CD4-positive, alpha-beta T cell treated with Interleukin-17A for 4 hours (primary cell): ENCODE data around the gene AGRP.
"Not testable (repeated sequence)": the region's sequence is repeated elsewhere in the genome, so short reads cannot be mapped to it uniquely, and the experiment has no call there.

Source experiments
- DNase-seq: peaks from one replicate; pipeline ENCODE4 v3.0.0-alpha.2; 2020; ENCODE audit warnings: mixed read lengths

The AGRP gene

GRCh38 chr16:67483150-67483549 lies at the start of gene AGRP:
AGRP (minus strand) TSS chr16:67483547; CDS start chr16:67483398, 149 bp downstream.
- no peak for DNase-seq

GRCh38 chr16:67531247-67531646 lies 47.9 kb upstream of the AGRP start:
- no peak for DNase-seq

- DNase-seq, result peak; percentile 27
These were observed 46.9 kb upstream of the AGRP start for GRCh38 chr16:67530013-67530939.

- DNase-seq, result no peak
These were observed 46.2 kb upstream of the AGRP start for GRCh38 chr16:67529582-67530012.

DNA sequence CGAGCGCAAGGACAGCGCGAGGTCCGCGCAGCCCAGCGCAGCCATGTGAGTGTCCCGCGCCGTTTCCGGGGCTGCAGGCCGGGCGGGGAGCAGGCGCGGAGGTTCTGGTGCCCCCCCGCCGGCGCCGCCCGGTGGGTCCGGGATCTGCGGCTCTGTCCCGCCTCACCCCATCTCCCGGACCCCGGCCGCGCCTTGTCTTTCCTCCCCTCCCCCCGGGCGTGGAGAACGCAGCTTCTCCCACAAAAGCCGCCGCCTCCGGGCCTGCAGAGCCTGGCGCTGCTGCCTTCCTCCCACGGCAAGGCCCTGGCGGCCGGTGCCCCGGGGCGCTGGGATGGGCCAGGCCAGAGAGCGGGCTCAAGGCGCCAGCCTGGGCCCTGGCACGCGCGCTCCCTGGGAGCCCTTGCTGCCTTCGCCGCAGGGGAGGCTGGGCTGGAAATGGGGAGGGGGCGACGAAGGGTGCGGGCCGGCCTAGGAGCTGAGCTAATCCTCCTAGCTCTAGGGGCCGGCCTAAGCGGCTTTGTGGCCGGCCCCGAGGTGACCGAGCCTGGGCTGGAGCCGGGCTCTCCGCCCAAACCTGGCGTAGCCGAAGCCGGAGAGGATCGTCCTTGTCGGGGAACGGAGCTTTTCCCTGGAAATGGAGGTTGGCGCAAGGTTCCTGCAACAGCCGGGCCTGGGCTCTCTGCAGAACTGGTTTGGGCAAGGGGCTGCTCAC lies 45.7 kb upstream of the AGRP start:
- peak; percentile 48 for DNase-seq

- peak; percentile 75 for DNase-seq
These were observed 45.0 kb upstream of the AGRP start, which contains the start of gene RIPOR1 for GRCh38 chr16:67528222-67528869. RIPOR1 (plus strand) TSS chr16:67528829; CDS start chr16:67538447, 9,618 bp downstream.

GRCh38 chr16:67526149-67526791 lies 42.9 kb upstream of the AGRP start:
- DNase-seq, result no peak

DNA sequence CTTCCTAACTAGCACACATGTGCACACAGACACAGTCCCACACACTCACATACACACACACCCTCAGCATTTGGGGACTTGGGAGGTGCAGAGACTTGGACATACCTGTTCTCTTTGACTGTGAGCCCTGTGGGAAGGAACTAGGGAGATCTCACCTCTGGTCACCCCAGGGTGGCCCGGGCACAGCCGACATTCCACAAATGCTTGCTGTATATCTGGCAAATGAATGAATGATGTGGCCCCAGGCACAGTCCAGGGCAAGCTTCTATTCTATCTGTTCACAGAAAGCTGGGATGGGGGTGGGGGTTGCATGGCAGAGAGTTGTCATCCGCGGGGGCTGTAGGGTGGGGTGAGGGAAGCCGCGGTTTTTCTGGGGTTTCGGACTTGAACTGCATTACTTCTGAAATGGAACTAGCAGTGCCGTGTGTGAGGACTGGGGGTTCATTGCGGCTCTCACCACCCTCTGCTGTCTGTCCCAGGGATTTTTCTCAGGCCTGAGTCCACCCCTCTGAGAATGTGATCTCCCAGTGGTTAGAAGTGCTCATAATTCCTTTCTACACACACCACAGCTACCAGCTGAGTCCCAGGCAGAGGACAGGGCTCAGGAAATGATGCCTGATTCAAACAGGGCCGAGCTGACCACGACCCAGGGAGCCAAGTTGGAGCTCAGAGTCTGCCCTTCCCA lies 42.0 kb upstream of the AGRP start:
- no peak for DNase-seq

DNA sequence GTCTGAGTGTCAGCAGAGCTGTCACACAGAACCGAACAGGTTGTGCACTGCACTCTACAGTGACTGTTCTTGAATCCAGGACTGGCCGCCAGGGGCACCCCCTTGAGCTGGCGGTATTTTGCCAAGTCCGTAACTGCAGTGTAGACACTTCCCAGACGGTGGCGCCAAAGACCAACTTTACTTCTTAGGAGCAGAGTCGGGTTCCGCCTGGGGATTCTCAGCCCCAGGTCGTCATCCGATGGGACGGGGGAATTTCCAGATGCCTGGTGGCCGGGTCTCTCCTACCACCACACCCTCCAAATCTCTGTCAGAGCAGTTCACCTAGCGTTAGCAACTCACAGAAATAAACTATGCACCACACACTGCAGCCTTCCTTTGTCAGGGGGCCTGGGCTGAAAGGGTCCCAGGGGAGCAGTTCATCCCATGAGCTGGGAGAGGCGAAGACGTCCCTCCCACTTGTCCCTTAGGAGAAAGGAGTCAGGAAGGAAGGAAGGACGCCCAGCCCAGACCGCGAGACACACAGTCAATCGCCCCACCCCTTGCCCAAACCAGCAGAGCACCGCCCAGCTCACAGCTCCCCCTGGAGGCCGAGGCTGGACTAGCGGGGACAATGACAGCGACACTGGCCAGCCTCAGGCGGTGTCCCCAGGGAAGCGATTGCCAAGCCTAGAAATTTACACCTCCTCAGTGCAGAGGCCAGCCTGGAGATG lies 37.9 kb upstream of the AGRP start:
- peak; percentile 99 for DNase-seq

DNA sequence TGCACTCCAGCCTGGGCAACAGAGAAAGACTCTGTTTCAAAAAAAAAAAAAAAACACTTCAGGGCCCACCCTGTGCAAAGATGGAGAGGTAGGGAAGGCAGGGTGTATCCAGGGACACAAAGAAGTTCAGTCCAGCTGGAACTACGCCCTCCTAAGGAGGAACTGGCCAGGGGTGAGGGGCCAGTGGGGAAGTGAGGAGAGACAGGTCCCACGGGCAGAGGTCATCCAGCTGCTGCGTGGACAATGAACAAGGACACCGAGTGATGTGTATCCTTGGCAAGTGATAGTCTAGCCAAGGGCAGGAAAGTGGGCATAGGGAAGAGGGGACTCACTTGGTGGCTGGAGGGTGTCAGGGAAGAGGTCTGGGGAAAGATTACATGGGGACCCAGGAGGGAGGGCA lies 35.9 kb upstream of the AGRP start:
- DNase-seq, result no peak

DNA sequence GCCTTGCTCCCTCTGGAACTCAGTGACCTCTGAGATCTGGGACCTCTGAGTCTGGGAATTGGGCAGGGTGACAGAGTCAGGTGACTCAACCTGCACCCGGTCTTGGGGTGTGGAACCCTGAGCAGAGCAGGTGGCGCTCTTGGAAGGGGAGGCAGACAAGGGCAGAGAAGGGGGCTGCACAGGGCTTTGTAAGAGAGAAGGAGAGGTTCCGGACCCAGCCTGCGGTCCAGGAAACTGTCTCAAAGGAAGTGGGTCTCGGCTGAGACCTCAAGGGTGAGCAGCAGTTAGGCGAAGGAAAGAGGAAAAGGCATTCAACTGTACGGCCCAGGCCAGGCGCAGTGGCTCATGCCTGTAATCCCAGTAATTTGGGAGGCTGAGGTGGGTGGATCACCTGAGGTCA lies 35.3 kb upstream of the AGRP start:
- DNase-seq, result no peak

GRCh38 chr16:67517661-67518423 lies 34.5 kb upstream of the AGRP start:
- no peak for DNase-seq

GRCh38 chr16:67517155-67517445 lies 33.8 kb upstream of the AGRP start:
- DNase-seq, result no peak

GRCh38 chr16:67516296-67517154 lies 33.2 kb upstream of the AGRP start:
- no peak for DNase-seq

DNA sequence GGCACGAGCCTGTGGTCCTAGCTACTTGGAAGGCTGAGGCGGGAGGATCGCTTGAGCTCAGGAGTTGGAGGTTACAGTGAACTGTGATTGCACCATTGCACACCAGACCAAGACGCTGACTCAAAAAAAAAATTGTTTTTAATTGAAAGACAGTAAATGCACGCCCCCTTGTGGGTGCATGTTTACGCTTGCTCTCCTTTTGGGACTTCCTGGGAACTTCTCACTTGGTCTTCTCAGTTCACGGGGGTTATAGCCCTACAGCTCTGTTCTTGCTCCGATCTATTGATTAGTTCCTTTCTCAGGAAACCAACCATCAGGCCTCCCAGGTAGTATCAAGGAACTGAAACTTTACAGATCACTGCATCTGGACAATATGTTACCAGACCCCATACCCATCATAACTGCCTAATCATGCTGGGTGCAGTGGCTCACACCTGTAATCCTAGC lies 31.1 kb upstream of the AGRP start:
- DNase-seq, result peak; percentile 92

DNA sequence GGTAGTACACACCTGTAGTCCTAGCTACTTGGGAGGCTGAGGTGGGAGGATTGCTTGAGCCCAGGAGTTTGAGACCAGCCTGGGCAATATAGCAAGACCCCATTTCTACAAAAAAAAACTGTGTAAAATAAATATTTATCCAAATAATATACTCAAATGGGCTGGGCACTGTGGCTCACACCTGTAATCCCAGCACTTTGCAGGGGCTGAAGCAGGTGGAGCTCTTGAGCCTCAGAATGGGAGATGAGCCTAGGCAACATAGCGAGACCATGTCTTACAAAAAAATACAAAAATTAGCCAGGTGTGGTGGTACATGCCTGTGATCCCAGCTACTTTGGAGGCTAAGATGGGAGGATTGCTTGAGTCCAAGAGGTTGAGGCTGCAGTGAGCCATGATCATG lies 30.5 kb upstream of the AGRP start:
- DNase-seq, result not testable (repeated sequence)

DNA sequence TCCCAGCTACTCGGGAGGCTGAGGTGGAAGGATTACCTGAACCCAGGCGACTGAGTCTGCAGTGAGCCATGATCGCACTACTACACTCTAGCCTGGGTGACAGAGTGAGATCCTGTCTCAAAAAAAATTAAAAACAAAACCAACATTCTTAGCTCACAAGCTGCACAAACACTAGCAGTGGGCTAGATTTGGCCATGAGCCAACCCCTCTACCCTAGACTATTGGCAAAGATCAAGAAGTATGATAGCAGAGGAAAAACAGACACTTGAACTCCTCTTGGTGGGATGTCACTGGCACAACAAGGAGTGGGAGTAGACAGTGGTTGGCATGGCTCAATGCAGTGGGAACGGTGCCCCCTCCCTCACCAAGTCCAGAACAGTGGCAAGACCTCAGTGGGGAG lies 25.7 kb upstream of the AGRP start:
- peak; percentile 54 for DNase-seq

GRCh38 chr16:67506468-67506867 lies 23.1 kb upstream of the AGRP start:
- DNase-seq, result no peak
